CD14-positive monocyte (primary cell): ENCODE data around the gene RXYLT1. TPM values are rescaled to one million over a fixed set of nuclear protein-coding genes. Genes with fewer than 3 reads are reported as not detected.

ENCODE experiments used
- DNase-seq, 3 donors: peaks; one replicate each; pipeline ENCODE4 v3.0.0-alpha.2; 2011 to 2022
- H2AFZ ChIP-seq: 2 replicates; pipeline ENCODE4 v1.6.0; 2012; ENCODE audit warnings: mild to moderate bottlenecking, low read depth, low read length, inconsistent platforms; ENCODE audit not compliant: insufficient read depth, poor library complexity, severe bottlenecking
- H3K27ac ChIP-seq, 2 donors: 1 replicate in 1 of 2; 2 replicates in 1 of 2; pipeline ENCODE4 v1.5.1; 2012 to 2013; ENCODE audit warnings: low read length in 2 of 2, control low read depth in 1 of 2, inconsistent platforms in 1 of 2, low read depth in 1 of 2, mild to moderate bottlenecking in 1 of 2
- H3K27me3 ChIP-seq, 2 donors: one replicate each; pipeline versions ENCODE4 v1.6.0 to v1.6.1; 2011 to 2013; ENCODE audit warnings: low read length in 2 of 2; ENCODE audit not compliant: control insufficient read depth in 2 of 2, insufficient read depth in 2 of 2
- H3K36me3 ChIP-seq, 2 donors: replicated peaks in 1 of 2; 1 replicate in 1 of 2; 2 replicates in 1 of 2; pipeline versions ENCODE4 v1.5.1 to v1.6.1; 2012 to 2013; ENCODE audit warnings: low read length in 2 of 2, control low read depth in 1 of 2, inconsistent platforms in 1 of 2, mild to moderate bottlenecking in 1 of 2; ENCODE audit not compliant: insufficient read depth in 2 of 2, control insufficient read depth in 1 of 2
- H3K4me1 ChIP-seq, 2 donors: 1 replicate in 1 of 2; 2 replicates in 1 of 2; pipeline versions ENCODE4 v1.5.1 to v1.6.1; 2012 to 2013; ENCODE audit warnings: low read length in 2 of 2, control low read depth in 1 of 2, inconsistent platforms in 1 of 2, mild to moderate bottlenecking in 1 of 2, moderate library complexity in 1 of 2; ENCODE audit not compliant: insufficient read depth in 2 of 2, control insufficient read depth in 1 of 2
- H3K4me2 ChIP-seq: replicated peaks from 2 replicates; pipeline ENCODE3; 2012; ENCODE audit warnings: low read length, moderate library complexity, mild to moderate bottlenecking; ENCODE audit not compliant: poor library complexity, severe bottlenecking; ENCODE audit errors: extremely low read depth
- H3K4me3 ChIP-seq, 3 experiments: fragments of 200-600 bp in 1 of 3; sonication (generic) in 1 of 3; replicated peaks in 1 of 3; 1 replicate in 2 of 3; 2 replicates in 1 of 3; pipeline ENCODE4 v1.5.1; 2011 to 2013; ENCODE audit warnings: low read length in 3 of 3, mild to moderate bottlenecking in 3 of 3, control low read depth in 2 of 3, low read depth in 2 of 3, inconsistent platforms in 1 of 3, moderate library complexity in 1 of 3
- H3K79me2 ChIP-seq: 2 replicates; pipeline ENCODE4 v1.6.0; 2012; ENCODE audit warnings: mild to moderate bottlenecking, control low read depth, inconsistent platforms, low read length, moderate library complexity; ENCODE audit not compliant: insufficient read depth
- H3K9ac ChIP-seq: 2 replicates; pipeline ENCODE4 v1.6.0; 2017; ENCODE audit warnings: low read length, mild to moderate bottlenecking; ENCODE audit not compliant: insufficient read depth, poor library complexity, severe bottlenecking
- H3K9me3 ChIP-seq, 2 donors: replicated peaks in 1 of 2; 1 replicate in 1 of 2; 2 replicates in 1 of 2; pipeline versions ENCODE4 v1.5.1 to v1.6.1; 2012 to 2013; ENCODE audit warnings: low read length in 2 of 2, control low read depth in 1 of 2; ENCODE audit not compliant: control insufficient read depth in 1 of 2, insufficient read depth in 1 of 2
- H4K20me1 ChIP-seq: 2 replicates; pipeline ENCODE4 v1.6.0; 2012; ENCODE audit warnings: mild to moderate bottlenecking, low read length, control low read depth, moderate library complexity; ENCODE audit not compliant: insufficient read depth
- H3K27ac Mint-ChIP-seq, 7 donors: one replicate each; pipeline ENCODE4 v1.8.0; 2020; ENCODE audit warnings: mild to moderate bottlenecking in 7 of 7, mixed read lengths in 7 of 7, moderate library complexity in 6 of 7, inconsistent platforms in 2 of 7
- H3K27me3 Mint-ChIP-seq, 3 donors: one replicate each; pipeline ENCODE4 v1.8.0; 2021 to 2022; ENCODE audit warnings: low read depth in 3 of 3, mild to moderate bottlenecking in 3 of 3, mixed read lengths in 3 of 3, moderate library complexity in 3 of 3, inconsistent platforms in 1 of 3
- H3K36me3 Mint-ChIP-seq, 2 donors: one replicate each; pipeline ENCODE4 v1.8.0; 2020; ENCODE audit warnings: mixed read lengths in 2 of 2, inconsistent platforms in 1 of 2, mild to moderate bottlenecking in 1 of 2
- H3K4me1 Mint-ChIP-seq: one replicate; pipeline ENCODE4 v1.8.0; 2020; ENCODE audit warnings: mild to moderate bottlenecking, mixed read lengths
- H3K4me3 Mint-ChIP-seq, 2 donors: one replicate each; pipeline ENCODE4 v1.8.0; 2020; ENCODE audit warnings: mild to moderate bottlenecking in 2 of 2, mixed read lengths in 2 of 2, moderate library complexity in 1 of 2
- H3K9me3 Mint-ChIP-seq, 7 donors: one replicate each; pipeline ENCODE4 v1.8.0; 2020 to 2022; ENCODE audit warnings: mixed read lengths in 7 of 7, mild to moderate bottlenecking in 6 of 7, moderate library complexity in 6 of 7, inconsistent platforms in 2 of 7
- WGBS: methylation state at CpG from one replicate; pipeline ENCODE4 v1.1.5; 2013; ENCODE audit warnings: missing lambda C conversion rate; ENCODE audit not compliant: insufficient coverage; 5-methylcytosine and 5-hydroxymethylcytosine counted together
- intact Hi-C, 2 donors: fragments of 100-400 bp; cut with micrococcal nuclease; formaldehyde crosslinking; loops; one replicate each; pipeline versions ENCODE4 v1.15.0 to v1.15.1; 2023
- polyA plus RNA-seq, 3 donors: library from polyadenylated mRNA; depleted of rRNA in 1 of 3; unstranded in 2 of 3; stranded (reverse) in 1 of 3; fragments of 300-500 nt in 2 of 3; fragments of >200 nt in 1 of 3; fragmentation: Illumina TruSeq in 2 of 3; gene quantifications; 1 replicate in 2 of 3; 2 replicates in 1 of 3; pipeline ENCODE4 v1.2.3, GENCODE V29; 2012 to 2021
- TF ChIP-seq, protein P1 (sequence below): fragments of 200-600 bp; IDR thresholded peaks from one replicate; pipeline ENCODE4 v1.8.0; 2022; ENCODE audit warnings: antibody characterized with exemption, mild to moderate bottlenecking

RXYLT1 gene
- polyA plus RNA-seq, 3 donors, result 4.3 to 6.5 (median 6.5) TPM

DNA sequence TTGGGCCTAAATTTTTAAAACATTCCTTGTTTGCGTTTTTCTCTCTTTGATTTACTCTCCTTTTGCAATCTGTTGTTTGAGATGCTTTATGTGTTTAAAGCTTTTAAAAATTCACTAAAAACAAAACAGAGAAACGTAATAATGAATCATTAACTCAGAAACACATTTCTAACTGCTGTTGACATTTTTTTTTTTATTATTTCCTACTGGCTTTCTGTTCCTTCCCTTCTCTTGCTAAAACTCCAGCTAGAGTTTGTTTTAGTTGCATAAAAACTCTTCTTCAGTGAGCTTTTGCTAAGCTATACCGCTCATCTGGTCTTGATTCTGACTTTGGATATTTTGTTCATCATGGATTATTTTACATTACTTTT, 35.8 kb downstream of the RXYLT1 start:
- H3K9me3 Mint-ChIP-seq, result peaks cover 0 to 10% (median 6%) of the 10 kb centered on the region in 7 donors
- no peak overlapping the region for H2AFZ ChIP-seq
- H3K4me1 ChIP-seq, result no peaks in the 10 kb centered on the region
- H3K4me2 ChIP-seq, result no peak overlapping the region
- no peaks in the 10 kb centered on the region for H3K79me2 ChIP-seq
- H4K20me1 ChIP-seq, result no peaks in the 10 kb centered on the region
- TF ChIP-seq, protein P1, sequence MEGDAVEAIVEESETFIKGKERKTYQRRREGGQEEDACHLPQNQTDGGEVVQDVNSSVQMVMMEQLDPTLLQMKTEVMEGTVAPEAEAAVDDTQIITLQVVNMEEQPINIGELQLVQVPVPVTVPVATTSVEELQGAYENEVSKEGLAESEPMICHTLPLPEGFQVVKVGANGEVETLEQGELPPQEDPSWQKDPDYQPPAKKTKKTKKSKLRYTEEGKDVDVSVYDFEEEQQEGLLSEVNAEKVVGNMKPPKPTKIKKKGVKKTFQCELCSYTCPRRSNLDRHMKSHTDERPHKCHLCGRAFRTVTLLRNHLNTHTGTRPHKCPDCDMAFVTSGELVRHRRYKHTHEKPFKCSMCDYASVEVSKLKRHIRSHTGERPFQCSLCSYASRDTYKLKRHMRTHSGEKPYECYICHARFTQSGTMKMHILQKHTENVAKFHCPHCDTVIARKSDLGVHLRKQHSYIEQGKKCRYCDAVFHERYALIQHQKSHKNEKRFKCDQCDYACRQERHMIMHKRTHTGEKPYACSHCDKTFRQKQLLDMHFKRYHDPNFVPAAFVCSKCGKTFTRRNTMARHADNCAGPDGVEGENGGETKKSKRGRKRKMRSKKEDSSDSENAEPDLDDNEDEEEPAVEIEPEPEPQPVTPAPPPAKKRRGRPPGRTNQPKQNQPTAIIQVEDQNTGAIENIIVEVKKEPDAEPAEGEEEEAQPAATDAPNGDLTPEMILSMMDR, result no peak
- H3K9ac ChIP-seq, result no peak overlapping the region
- intact Hi-C loops, result no loop called here
- H3K4me1 Mint-ChIP-seq, result peaks cover 5% of the 10 kb centered on the region
- no peak for DNase-seq
- H3K27ac Mint-ChIP-seq, result no peak overlapping the region
- no peaks in the 10 kb centered on the region for H3K36me3 Mint-ChIP-seq
- H3K27ac ChIP-seq, result no peak overlapping the region
- no peaks in the 10 kb centered on the region for H3K27me3 ChIP-seq
- H3K9me3 ChIP-seq, result peaks cover 0 to 12% of the 10 kb centered on the region in 2 donors
- no peaks in the 10 kb centered on the region for H3K36me3 ChIP-seq
- no peak overlapping the region for H3K4me3 ChIP-seq
- no peak overlapping the region for H3K4me3 Mint-ChIP-seq
- H3K27me3 Mint-ChIP-seq, result peaks cover 0 to 3% (median 1%) of the 10 kb centered on the region in 3 donors
- no CpG with 5 or more reads among the region's 3 CpGs for WGBS

GRCh38 chr12:63816031-63816430, 36.3 kb downstream of the RXYLT1 start:
- Histone ChIP-seq H3K4me1 (no peaks in the 10 kb centered on the region), H3K9me3 (peaks cover 0 to 12% of the 10 kb centered on the region in 2 donors), H3K27ac (no peak overlapping the region), H2AFZ (no peak overlapping the region), H3K36me3 (no peaks in the 10 kb centered on the region), H3K9ac (no peak overlapping the region), H3K4me2 (no peak overlapping the region), H4K20me1 (no peaks in the 10 kb centered on the region), H3K79me2 (no peaks in the 10 kb centered on the region), H3K4me3 (no peak overlapping the region), H3K27me3 (no peaks in the 10 kb centered on the region)
- Mint-ChIP-seq H3K36me3 (no peaks in the 10 kb centered on the region), H3K27ac (no peak overlapping the region), H3K9me3 (peaks cover 2 to 10% (median 6%) of the 10 kb centered on the region in 7 donors), H3K4me1 (peaks cover 5% of the 10 kb centered on the region), H3K27me3 (peaks cover 0 to 4% (median 3%) of the 10 kb centered on the region in 3 donors), H3K4me3 (no peak overlapping the region)
- TF ChIP-seq, protein P1, result no peak
- WGBS, result 82% methylated on average over 6 of the region's 6 CpGs
- DNase-seq, result no peak
- intact Hi-C loops, result no loop called here
